ENCODE results near the gene FOXN3.

GRCh38 chr14:89158701-89159100, 258.3 kb downstream of the FOXN3 start:
- TF ChIP-seq, protein P1, sequence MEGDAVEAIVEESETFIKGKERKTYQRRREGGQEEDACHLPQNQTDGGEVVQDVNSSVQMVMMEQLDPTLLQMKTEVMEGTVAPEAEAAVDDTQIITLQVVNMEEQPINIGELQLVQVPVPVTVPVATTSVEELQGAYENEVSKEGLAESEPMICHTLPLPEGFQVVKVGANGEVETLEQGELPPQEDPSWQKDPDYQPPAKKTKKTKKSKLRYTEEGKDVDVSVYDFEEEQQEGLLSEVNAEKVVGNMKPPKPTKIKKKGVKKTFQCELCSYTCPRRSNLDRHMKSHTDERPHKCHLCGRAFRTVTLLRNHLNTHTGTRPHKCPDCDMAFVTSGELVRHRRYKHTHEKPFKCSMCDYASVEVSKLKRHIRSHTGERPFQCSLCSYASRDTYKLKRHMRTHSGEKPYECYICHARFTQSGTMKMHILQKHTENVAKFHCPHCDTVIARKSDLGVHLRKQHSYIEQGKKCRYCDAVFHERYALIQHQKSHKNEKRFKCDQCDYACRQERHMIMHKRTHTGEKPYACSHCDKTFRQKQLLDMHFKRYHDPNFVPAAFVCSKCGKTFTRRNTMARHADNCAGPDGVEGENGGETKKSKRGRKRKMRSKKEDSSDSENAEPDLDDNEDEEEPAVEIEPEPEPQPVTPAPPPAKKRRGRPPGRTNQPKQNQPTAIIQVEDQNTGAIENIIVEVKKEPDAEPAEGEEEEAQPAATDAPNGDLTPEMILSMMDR (optimal IDR thresholded peaks at IDR 0.05 in 1 of 3, IDR thresholded peaks at IDR 0.05 in 1 of 3, conservative IDR thresholded peaks at IDR 0.05 in 1 of 3; ENCODE audit: extremely low read depth in 1 of 3, insufficient read depth in 2 of 3, low read length in 3 of 3): no peak
- TF ChIP-seq EZH2 (IDR thresholded peaks at IDR 0.05; ENCODE audit: low read length): no peak
